PC-3 (cell line): ENCODE results near the gene RIMBP2. TPM values are rescaled to one million over a fixed set of nuclear protein-coding genes. Genes with fewer than 3 reads are reported as not detected.

Experiments used
- ATAC-seq: fragments of 200-7000 bp; cut with Tn5 transposase; 2 replicates; pipeline ENCODE4 v1.9.1; 2020; ENCODE audit warnings: mild to moderate bottlenecking, moderate library complexity
- BruUV-seq: library from RNA; stranded (reverse); fragments of 400-500 nt; replicated peaks from 2 replicates; lab custom pipeline; 2021; lab: Mats Ljungman, UMichigan
- CTCF ChIA-PET: fragments of 300-600 bp; sonication (Branson Sonifier 250); formaldehyde crosslinking; loops from one replicate; lab custom pipeline; 2022; ENCODE audit warnings: antibody characterized with exemption; lab: Charles Lee
- POLR2A ChIA-PET: fragments of 300-600 bp; sonication (Branson Sonifier 250); formaldehyde crosslinking; loops from one replicate; lab custom pipeline; 2022; ENCODE audit warnings: antibody characterized with exemption; ENCODE audit not compliant: unreplicated experiment; lab: Charles Lee
- DNase-seq: peaks from one replicate; pipeline ENCODE4 v3.0.0-alpha.2; 2015
- H2AFZ ChIP-seq: fragments of 300-600 bp; sonication (generic); 2 replicates; pipeline ENCODE4 v1.6.0; 2016; ENCODE audit warnings: antibody characterized with exemption, low read length
- H3F3A ChIP-seq: fragments of 300-600 bp; sonication (generic); one replicate; pipeline ENCODE4 v1.6.0; 2017; ENCODE audit warnings: antibody characterized with exemption, low read length, control low read depth, mild to moderate bottlenecking; ENCODE audit not compliant: unreplicated experiment
- H3K27ac ChIP-seq: fragments of 300-600 bp; sonication (generic); 2 replicates; pipeline ENCODE4 v1.5.1; 2016; ENCODE audit warnings: mild to moderate bottlenecking, low read length
- H3K27me3 ChIP-seq: fragments of 300-600 bp; sonication (generic); 2 replicates; pipeline ENCODE4 v1.6.1; 2016; ENCODE audit warnings: low read length, mixed read lengths
- H3K36me3 ChIP-seq: fragments of 300-600 bp; sonication (generic); 2 replicates; pipeline ENCODE4 v1.6.1; 2016; ENCODE audit warnings: low read depth, mixed run types, low read length, mixed read lengths
- H3K4me1 ChIP-seq: fragments of 300-600 bp; sonication (generic); 2 replicates; pipeline ENCODE4 v1.5.1; 2016; ENCODE audit warnings: low read length; ENCODE audit not compliant: insufficient read depth
- H3K4me2 ChIP-seq: fragments of 300-600 bp; sonication (generic); 2 replicates; pipeline ENCODE4 v1.6.0; 2016; ENCODE audit warnings: low read length
- H3K4me3 ChIP-seq: fragments of 300-600 bp; sonication (generic); 2 replicates; pipeline ENCODE4 v1.5.1; 2016; ENCODE audit warnings: mild to moderate bottlenecking, low read length, mixed read lengths
- H3K79me2 ChIP-seq: fragments of 300-600 bp; sonication (generic); 2 replicates; pipeline ENCODE4 v1.6.1; 2017; ENCODE audit warnings: low read length, mixed read lengths
- H3K9ac ChIP-seq: fragments of 300-600 bp; sonication (generic); 2 replicates; pipeline ENCODE4 v1.6.0; 2016; ENCODE audit warnings: mild to moderate bottlenecking, low read length
- H3K9me2 ChIP-seq: fragments of 300-600 bp; sonication (generic); replicated peaks from 2 replicates; pipeline ENCODE4 v1.6.1; 2016; ENCODE audit warnings: mixed run types, low read length, mixed read lengths
- H3K9me3 ChIP-seq: fragments of 300-600 bp; sonication (generic); 2 replicates; pipeline ENCODE4 v1.6.1; 2016; ENCODE audit warnings: low read length, mixed read lengths
- H4K20me1 ChIP-seq: fragments of 300-600 bp; sonication (generic); 2 replicates; pipeline ENCODE4 v1.6.1; 2016; ENCODE audit warnings: low read length, mixed read lengths
- CTCF ChIP-seq: fragments of 300-600 bp; sonication (generic); conservative IDR thresholded peaks from 2 replicates; pipeline ENCODE4 v1.5.1; 2017; ENCODE audit warnings: antibody characterized with exemption, low read depth, mild to moderate bottlenecking, low read length
- EZH2 ChIP-seq: fragments of 300-600 bp; sonication (generic); IDR thresholded peaks from one replicate; pipeline ENCODE4 v1.6.1; 2017; ENCODE audit warnings: antibody characterized with exemption, mild to moderate bottlenecking, low read length; ENCODE audit not compliant: unreplicated experiment
- EZH2phosphoT487 ChIP-seq: fragments of 300-600 bp; sonication (generic); IDR thresholded peaks from 2 replicates; pipeline ENCODE4 v1.6.1; 2018; ENCODE audit warnings: mild to moderate bottlenecking, antibody characterized with exemption, low read length, borderline replicate concordance
- intact Hi-C: fragments of 100-400 bp; cut with micrococcal nuclease; formaldehyde crosslinking; loops from 2 replicates; pipeline ENCODE4 v1.9.0; 2023
- total RNA-seq: library from RNA; depleted of rRNA; stranded (reverse); fragments of >200 nt; gene quantifications from 2 replicates; pipeline ENCODE4 v1.2.3, GENCODE V29; 2014

Gene RIMBP2
- total RNA-seq, 1 experiment from 2014 or later = not detected

GRCh38 chr12:130644566-130644965 lies 71.5 kb downstream of the RIMBP2 start:
- no peak overlapping the region for H3K4me3 ChIP-seq
- intact Hi-C loops = no loop called here
- no peak for ATAC-seq
- CTCF ChIA-PET = no interaction called here
- no peaks in the 10 kb centered on the region for H3K4me1 ChIP-seq
- DNase-seq = no peak
- H2AFZ ChIP-seq = no peak overlapping the region
- H3K27ac ChIP-seq = no peak overlapping the region
- H4K20me1 ChIP-seq = no peaks in the 10 kb centered on the region
- H3K79me2 ChIP-seq = no peaks in the 10 kb centered on the region
- H3K36me3 ChIP-seq = no peaks in the 10 kb centered on the region
- H3K27me3 ChIP-seq = no peaks in the 10 kb centered on the region
- no peaks in the 10 kb centered on the region for H3K9me2 ChIP-seq
- no peaks in the 10 kb centered on the region for H3F3A ChIP-seq
- no TSS peak for BruUV-seq
- no peak overlapping the region for H3K9ac ChIP-seq
- POLR2A ChIA-PET = no interaction called here
- TF ChIP-seq CTCF (no peak), EZH2 (no peak), EZH2phosphoT487 (no peak)
- no peak overlapping the region for H3K4me2 ChIP-seq
- no peaks in the 10 kb centered on the region for H3K9me3 ChIP-seq

- ChIA-PET CTCF (no interaction called here), POLR2A (no interaction called here)
- no peaks in the 10 kb centered on the region for H3K9me3 ChIP-seq
- H3K4me2 ChIP-seq = no peak overlapping the region
- no peaks in the 10 kb centered on the region for H4K20me1 ChIP-seq
- H3F3A ChIP-seq = no peaks in the 10 kb centered on the region
- no peaks in the 10 kb centered on the region for H3K27me3 ChIP-seq
- H3K79me2 ChIP-seq = no peaks in the 10 kb centered on the region
- intact Hi-C loops = no loop called here
- BruUV-seq = no TSS peak
- H3K9me2 ChIP-seq = no peaks in the 10 kb centered on the region
- DNase-seq = no peak
- H3K4me3 ChIP-seq = no peak overlapping the region
- no peak for ATAC-seq
- H3K36me3 ChIP-seq = no peaks in the 10 kb centered on the region
- no peaks in the 10 kb centered on the region for H3K4me1 ChIP-seq
- TF ChIP-seq EZH2phosphoT487 (no peak), EZH2 (no peak), CTCF (no peak)
- H3K27ac ChIP-seq = no peak overlapping the region
- no peak overlapping the region for H3K9ac ChIP-seq
- H2AFZ ChIP-seq = no peak overlapping the region
Observed at GRCh38 chr12:130644146-130644545, 72.0 kb downstream of the RIMBP2 start.

DNA sequence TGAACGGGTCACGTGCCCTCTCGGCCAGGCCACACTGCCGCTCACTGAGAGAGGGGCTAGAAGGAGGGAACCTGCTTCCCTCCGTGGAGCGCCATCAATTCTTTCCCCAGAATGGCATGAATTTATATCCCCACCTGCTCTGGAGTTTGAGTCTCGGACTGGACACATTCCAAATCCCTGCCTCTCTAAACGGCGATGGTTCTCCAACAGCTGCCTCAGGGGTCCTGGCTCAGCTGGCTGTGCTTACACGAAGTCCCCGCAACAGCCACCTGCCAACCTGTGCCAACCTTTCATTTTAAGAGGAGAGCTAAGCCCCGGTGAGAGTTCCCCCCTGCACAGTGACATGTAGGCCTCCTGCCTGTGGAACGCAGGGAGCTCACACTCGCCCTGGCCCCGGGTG lies 73.2 kb downstream of the RIMBP2 start:
- Histone ChIP-seq H3K27ac (no peak overlapping the region), H3F3A (no peaks in the 10 kb centered on the region), H3K4me2 (no peak overlapping the region), H3K79me2 (no peaks in the 10 kb centered on the region), H4K20me1 (no peaks in the 10 kb centered on the region), H3K9me2 (no peaks in the 10 kb centered on the region), H2AFZ (no peak overlapping the region), H3K27me3 (no peaks in the 10 kb centered on the region), H3K36me3 (no peaks in the 10 kb centered on the region), H3K4me3 (no peak overlapping the region), H3K9ac (no peak overlapping the region), H3K4me1 (no peaks in the 10 kb centered on the region), H3K9me3 (no peaks in the 10 kb centered on the region)
- DNase-seq = no peak
- BruUV-seq = no TSS peak
- ChIA-PET POLR2A (no interaction called here), CTCF (no interaction called here)
- intact Hi-C loops = no loop called here
- no peak for ATAC-seq
- TF ChIP-seq EZH2phosphoT487 (no peak), CTCF (no peak), EZH2 (no peak)
